ENCODE data around the gene ABHD8.

ABHD8 gene

DNA sequence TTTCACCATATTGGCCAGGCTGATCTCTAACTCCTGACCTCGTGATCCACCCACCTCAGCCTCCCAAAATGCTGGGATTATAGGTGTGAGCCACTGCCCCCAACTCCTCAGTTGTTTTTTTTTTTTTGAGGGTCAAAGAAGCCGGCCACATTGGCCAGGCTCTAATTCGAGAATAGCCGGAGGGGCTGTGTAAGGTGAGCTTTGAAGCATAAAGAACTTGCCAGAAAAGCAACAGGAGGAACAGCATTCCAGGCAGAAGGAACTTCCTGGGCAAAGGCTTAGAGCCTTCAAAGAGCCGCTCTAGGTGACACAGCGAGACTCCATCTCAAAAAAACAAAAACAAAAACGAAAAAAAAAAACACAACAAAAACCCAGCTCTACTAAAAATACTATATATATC, 37.2 kb downstream of the ABHD8 start:
- DNase-seq (ENCODE audit: low read depth in 2 of 2): no peak

DNA sequence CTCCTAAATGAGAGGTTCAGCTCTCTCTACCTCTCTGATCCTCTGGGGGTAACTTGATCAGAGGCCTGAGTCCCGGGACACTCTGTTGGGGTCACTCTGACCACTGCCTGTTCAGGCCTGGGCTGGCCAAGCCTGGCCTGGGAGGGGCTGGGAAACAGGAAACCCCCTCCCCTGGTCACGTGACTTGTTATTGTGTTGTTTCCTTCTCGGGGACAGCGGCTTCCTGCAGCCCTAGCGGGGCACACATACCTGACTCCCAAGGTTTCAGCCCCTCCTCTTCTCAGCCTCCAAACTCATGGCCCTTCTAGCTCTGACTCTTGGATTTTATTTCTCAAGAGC, 38.6 kb downstream of the ABHD8 start, which contains the start of gene USHBP1:
USHBP1 (minus strand) TSS at position 105 of the 339 bp plus-strand sequence. CDS start 446 bp downstream, outside the sequence.
- DNase-seq (ENCODE audit: low read depth in 2 of 2): no peak

- DNase-seq (ENCODE audit: low read depth in 2 of 2): no peak
These were observed 39.2 kb downstream of the ABHD8 start for GRCh38 chr19:17263712-17264640.

- no peak for DNase-seq (ENCODE audit: low read depth in 2 of 2)
These were observed 40.7 kb downstream of the ABHD8 start for GRCh38 chr19:17262557-17262956.

DNA sequence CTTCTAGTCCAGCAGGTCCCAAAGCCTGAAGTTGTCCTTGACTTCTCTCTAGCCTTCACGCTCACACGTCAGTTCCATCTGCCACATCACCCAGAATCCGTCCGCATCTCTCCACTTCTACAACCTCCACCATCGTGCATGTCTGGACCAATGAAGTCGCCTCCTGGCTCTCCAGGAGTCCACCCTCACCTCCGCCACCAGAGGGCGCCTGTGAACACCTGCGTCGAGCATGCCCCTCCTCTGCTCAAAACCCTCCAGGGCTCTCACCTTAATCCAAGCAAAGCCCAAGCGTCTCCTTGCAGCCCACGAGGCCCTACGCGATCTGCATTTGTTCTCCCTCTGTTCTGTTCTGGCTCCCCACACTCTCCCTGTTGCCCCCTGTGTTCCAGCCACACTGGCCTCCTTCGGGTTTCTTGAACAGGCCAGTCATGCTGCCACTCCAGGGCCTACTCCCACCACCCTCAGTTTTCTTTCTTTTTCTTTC, 42.3 kb downstream of the ABHD8 start:
- peak; percentile 90 for DNase-seq (ENCODE audit: low read depth in 2 of 2)

DNA sequence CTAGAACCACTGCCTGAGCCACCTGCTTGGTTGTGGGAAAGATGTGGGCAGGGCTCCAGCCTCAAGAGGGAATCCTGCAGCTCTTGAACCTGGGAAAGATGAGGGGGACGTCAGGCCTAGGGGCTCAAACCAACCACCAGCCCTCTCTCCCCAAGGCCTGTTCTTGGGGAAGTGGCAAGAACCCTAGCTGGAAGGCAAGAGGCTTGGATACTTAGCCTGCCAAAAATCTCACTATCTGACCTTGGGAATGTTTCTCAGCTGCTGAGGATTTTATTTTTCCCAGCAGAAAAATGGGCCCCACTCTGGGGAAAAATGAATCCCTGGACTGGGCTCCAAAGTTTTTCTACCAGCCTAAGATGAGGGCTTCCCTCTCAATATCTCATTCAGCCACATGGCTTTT, 43.3 kb downstream of the ABHD8 start:
- DNase-seq (ENCODE audit: low read depth in 2 of 2): no peak

- no peak for DNase-seq (ENCODE audit: low read depth in 2 of 2)
These were observed 44.0 kb downstream of the ABHD8 start for GRCh38 chr19:17259118-17259780.

DNA sequence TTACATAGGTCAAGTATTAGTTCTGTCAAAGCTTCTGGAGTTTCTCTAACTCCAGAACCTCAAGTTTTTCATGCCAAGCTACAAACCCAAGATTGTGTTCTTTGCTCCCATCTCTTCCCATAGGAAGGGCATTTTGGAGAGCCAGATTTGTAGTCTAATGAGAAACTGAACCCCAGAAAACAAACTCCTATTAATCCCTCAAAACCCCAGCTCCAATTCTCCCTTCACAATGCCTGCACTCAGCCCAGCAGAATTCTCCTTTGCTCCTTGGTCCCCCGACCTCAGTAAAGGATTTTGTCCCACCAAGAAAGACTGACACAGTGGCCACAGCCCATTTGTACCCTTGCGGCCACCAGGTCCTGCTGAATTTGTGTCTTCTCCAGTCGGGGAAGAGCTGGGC, 47.1 kb downstream of the ABHD8 start:
- no peak for DNase-seq (ENCODE audit: low read depth in 2 of 2)

- no peak for DNase-seq (ENCODE audit: low read depth in 2 of 2)
These were observed 48.0 kb downstream of the ABHD8 start for GRCh38 chr19:17255150-17255621.

GRCh38 chr19:17254636-17255035, 48.6 kb downstream of the ABHD8 start:
- no peak for DNase-seq (ENCODE audit: low read depth in 2 of 2)

DNA sequence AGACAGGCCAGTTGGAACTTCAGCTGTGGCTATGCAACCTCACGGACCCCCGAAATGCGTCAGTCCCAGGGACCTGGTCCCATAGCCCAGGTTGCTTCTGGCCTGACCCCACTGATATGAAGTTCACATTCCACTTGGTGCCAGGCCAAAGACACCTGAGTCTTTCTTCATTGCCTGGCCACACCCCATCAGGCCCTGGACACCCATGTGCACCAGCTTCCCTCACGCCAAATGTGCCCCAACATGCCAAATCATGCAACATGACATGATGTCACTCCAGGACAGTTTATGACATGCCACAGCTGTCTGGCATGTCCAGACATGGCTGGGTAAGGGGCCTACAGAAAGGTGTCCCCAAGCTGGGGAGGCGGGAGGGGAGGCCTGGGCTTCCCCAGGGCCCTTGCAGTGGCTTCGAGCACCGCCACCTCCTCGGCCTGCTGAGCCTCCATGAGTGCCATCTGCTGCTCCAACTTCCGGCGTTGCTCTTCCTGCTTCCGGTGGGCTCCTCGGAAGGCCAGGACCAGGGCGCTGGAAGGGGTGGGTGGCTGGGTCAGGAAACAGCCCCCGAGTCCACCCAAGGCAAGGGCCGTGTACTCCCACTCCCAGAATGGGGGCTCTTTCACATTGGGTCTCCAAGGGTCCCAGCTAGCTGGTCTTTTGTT, 53.2 kb downstream of the ABHD8 start:
- no peak for DNase-seq (ENCODE audit: low read depth in 2 of 2)

- DNase-seq (ENCODE audit: low read depth in 2 of 2): no peak
These were observed 55.0 kb downstream of the ABHD8 start for GRCh38 chr19:17248011-17248776.

DNA sequence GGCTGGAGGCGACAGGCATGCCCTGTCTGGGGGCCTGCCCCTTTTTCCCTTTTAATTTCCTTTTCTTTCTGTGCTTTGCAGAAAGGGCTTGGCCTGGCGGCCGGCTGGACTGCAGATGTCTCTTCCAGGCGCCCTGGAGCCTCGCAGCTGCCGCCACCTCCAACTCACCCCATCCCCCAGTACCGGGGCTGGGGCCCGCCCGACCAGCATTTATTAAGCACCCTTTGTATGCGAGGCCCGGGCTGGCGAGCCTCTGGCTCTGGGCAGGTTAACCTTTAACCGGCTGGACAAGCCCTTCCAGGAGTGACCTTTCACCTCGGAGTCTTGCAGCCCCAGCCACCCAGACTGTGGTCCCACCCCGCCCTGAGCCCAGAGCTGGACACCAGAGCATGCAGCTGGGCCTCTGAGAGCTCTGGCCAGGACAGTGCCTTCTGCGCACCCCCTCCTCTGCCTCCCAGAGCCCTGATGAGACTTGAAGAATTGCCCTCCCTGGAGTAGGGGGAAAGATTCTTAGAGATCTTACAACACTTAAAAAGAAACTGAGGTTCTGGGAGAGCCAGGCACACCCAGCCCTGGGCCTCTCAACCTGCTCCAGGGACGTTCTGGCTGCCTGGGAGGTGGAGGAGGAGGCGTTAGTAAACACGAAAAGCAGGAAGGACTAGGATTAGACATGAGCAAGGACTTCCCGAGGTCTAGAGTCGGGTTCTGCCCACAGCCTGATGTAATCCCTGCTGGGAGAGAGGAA, 56.4 kb downstream of the ABHD8 start:
- DNase-seq (ENCODE audit: low read depth in 2 of 2): no peak

- DNase-seq (ENCODE audit: low read depth in 2 of 2): no peak
These were observed 57.7 kb downstream of the ABHD8 start, which contains the start of gene NR2F6 for GRCh38 chr19:17245535-17245984. Gene NR2F6, minus strand, starts transcription at chr19:17245919. Its CDS starts 699 bp downstream, at chr19:17245220.

DNA sequence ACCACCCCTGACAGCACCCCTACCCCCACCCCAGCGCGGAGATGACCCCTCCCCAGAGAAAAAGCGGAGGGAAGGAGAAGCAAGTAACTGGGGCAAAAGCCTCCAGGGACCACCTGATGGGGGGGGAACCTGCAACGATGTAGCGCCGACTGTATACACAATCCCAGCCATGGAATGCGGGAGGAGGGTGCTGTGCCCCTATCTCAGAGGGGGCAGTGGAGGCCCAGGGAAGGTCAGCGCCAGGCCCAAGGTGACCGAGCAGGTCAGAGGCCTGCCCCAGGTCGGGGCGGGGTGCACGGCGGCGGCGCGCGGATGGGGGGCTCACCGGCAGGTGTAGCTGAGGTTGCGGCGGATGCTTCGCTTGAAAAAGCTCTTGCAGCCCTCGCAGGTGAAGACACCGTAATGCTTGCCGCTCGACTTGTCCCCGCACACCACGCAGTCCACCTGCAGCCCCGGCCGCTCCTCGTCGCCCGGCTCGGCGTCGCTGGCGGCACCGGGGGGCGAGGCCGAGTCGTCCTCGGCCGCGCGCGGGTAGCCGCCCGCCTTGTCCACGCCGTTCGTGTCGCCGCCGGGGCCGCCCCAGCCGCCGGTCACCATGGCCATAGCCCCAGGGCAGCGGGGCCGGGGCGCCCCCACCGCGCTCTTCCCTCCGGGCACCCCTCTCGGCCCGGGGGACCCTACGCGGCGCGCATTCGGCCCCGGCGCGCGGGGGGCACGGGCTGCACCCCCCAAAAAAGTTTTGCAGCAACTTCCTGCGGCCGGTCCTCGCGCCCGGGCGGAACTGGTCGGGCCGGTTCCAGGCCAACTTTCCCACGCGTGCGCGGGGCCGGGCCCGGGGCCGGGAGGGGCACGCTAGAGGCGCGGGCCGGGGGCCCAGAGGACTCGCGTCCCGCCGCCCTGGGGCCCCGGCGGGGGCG, 58.3 kb downstream of the ABHD8 start:
- DNase-seq (ENCODE audit: low read depth in 2 of 2): no peak

DNA sequence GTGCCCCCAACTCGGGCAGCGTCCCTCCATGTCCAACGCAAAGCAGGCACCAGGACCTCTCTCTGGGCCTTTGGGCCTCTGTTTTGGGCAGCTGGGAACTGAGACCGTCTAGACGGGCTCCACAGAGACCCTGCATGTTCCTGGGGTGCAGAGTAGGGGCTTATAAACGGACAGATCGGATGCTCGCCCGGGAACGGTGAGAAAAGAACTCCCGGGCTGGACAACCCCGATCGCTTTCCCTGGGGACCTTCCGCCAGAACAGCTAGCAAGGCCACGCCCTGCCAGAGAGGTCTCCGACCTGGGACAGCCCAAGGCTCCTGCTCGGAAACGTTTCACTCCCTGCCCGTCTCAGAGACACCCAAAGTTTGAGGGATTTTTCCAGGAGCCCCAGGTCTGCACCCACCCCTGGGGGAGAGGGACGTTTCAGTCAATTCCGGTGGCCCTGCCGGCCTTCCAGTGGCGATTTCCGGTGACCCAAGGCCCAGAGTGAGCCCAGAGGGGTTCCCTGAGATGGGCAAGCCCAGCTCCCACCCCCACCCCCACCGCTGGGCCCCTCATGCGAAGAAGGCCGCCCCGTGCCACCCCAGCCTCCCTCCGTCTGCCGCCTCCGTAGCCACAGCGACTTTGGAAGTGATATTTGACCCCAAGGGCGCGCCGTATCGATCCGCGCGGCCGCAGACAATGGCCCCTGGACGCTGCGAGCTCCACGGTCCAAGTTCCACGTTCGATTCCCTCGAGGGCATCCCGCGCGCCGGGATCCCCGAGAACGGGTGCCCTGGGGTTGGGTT, 59.2 kb downstream of the ABHD8 start:
- no peak for DNase-seq (ENCODE audit: low read depth in 2 of 2)

- no peak for DNase-seq (ENCODE audit: low read depth in 2 of 2)
These were observed 59.9 kb downstream of the ABHD8 start for GRCh38 chr19:17243211-17243829.

Measured in stimulated activated CD4-positive, alpha-beta T cell treated with anti-CD3 and anti-CD28 coated beads, Interleukin-4, amount 100 ng/mL, for 48 hours (primary cell).